HUES6 (cell line): ENCODE results near the gene HOMER1.
A peak's percentile ranks its signal among the peaks of the same experiment; 100 is the strongest.
"Not testable (repeated sequence)": the region's sequence is repeated elsewhere in the genome, so short reads cannot be mapped to it uniquely, and the experiment has no call there.

Source experiments
- H3K27ac ChIP-seq: 2 replicates; pipeline ENCODE4 v1.7.0; 2013; ENCODE audit warnings: low read depth, mild to moderate bottlenecking, low read length, inconsistent platforms
- H3K27me3 ChIP-seq: 2 replicates; pipeline ENCODE4 v1.6.1; 2013; ENCODE audit warnings: low read length; ENCODE audit not compliant: control insufficient read depth, insufficient read depth
- H3K36me3 ChIP-seq: 2 replicates; pipeline ENCODE4 v1.6.1; 2013; ENCODE audit warnings: low read length; ENCODE audit not compliant: control insufficient read depth, insufficient read depth
- H3K4me1 ChIP-seq: 2 replicates; pipeline ENCODE4 v1.6.1; 2013; ENCODE audit warnings: low read length; ENCODE audit not compliant: control insufficient read depth, insufficient read depth
- H3K4me3 ChIP-seq: 2 replicates; pipeline ENCODE4 v1.5.1; 2013; ENCODE audit warnings: low read depth, low read length
- H3K9ac ChIP-seq: one replicate; pipeline ENCODE4 v1.6.1; 2013; ENCODE audit warnings: mild to moderate bottlenecking, low read length
- H3K9me3 ChIP-seq: 2 replicates; pipeline ENCODE4 v1.6.1; 2013; ENCODE audit warnings: low read depth, low read length; ENCODE audit not compliant: control insufficient read depth, insufficient read depth

The HOMER1 gene

DNA sequence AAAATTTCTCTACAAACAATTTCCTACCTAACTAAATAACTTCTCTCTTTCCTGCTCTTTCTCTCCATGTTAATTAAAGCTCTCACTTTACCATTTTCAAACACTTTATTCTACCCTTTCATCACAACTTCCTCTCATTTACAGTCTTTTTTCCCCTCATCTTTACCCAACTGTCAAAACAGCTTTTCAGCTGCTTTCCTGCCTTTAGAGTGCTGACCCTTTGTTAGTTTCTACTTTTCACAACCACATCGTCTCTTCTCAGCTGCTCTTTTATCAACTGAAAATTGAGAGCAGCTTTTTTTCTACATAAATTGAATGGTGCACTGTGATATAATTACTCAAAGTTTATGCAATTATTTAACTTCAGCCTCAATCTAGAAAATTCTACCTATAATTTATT, 3.1 kb upstream of the HOMER1 start:
- Histone ChIP-seq H3K4me3 (no peak overlapping the region), H3K9ac (no peak overlapping the region), H3K4me1 (peaks cover 8% of the 10 kb centered on the region), H3K27ac (no peak overlapping the region), H3K27me3 (no peaks in the 10 kb centered on the region), H3K36me3 (no peaks in the 10 kb centered on the region), H3K9me3 (no peaks in the 10 kb centered on the region)

DNA sequence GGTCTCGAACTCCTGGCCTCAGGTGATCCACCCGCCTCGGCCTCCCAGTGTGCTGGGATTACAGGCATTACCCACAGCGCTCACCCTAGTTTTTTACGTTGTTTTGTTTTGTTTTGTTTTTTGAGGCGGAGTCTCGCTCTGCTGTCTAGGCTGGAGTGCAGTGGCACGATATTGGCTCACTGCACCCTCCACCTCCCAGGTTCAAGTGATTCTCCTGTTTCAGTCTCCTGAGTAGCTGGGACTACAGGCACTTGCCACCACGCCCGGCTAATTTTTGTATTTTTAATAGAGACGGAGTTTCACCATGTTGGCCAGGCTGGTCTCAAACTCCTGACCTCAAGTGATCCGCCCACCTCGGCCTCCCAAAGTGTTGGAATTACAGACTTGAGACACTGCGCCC, 2.4 kb upstream of the HOMER1 start:
- H3K9me3 ChIP-seq, H3K27ac ChIP-seq, H3K27me3 ChIP-seq, H3K9ac ChIP-seq, H3K36me3 ChIP-seq, H3K4me3 ChIP-seq: not testable (repeated sequence)
- H3K4me1 ChIP-seq = peaks cover 13% of the 10 kb centered on the region

DNA sequence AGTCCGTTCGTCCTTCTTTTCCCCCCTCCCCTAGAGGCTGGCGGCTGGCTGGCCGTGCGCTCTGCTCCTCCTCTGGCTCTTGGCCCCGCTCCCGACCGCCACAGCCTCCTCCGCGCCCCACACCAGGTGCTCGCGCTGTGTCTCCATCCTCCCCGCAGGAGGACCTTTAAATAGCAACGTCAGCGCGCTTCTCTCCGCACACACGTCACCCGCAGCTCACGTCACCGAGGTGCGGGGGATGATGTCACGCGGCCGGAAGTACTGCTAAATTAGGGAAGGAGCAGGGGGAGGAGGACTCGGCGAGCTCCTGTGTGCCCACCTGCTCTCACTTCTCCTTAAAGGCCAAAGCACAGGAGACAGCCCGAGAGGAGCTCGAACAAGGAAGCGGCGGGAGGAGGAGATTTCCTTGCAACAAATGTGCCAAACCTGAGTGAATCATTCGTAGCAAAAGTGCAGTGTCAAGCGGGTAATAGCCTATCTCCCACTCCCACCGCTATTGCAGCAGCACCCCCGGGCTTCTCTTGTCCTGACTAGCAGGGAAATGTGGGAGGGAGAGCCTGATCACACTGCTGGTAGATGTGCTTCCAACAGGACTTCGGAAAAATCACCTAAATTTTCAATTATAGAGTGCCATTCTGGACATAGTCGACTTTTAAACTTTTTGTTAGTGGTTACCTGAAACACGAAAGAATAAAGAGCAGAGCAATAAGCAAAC, 614 bp upstream of the HOMER1 start:
- H3K4me1 ChIP-seq = peaks cover 26% of the 10 kb centered on the region
- peak overlapping the region; percentile 89 for H3K27ac ChIP-seq

GRCh38 chr5:79513308-79513703, 628 bp downstream of the HOMER1 start:
- no peaks in the 10 kb centered on the region for H3K27me3 ChIP-seq
- H3K4me1 ChIP-seq = peaks cover 39% of the 10 kb centered on the region
- H3K27ac ChIP-seq = peak overlapping the region; percentile 89
- peak overlapping the region; percentile 91 for H3K9ac ChIP-seq
- no peaks in the 10 kb centered on the region for H3K9me3 ChIP-seq
- no peaks in the 10 kb centered on the region for H3K36me3 ChIP-seq
- peak overlapping the region; percentile 90 for H3K4me3 ChIP-seq

More for the DNA sequence above, 614 bp upstream of the HOMER1 start:
- peak overlapping the region; percentile 91 for H3K9ac ChIP-seq
- H3K36me3 ChIP-seq = no peaks in the 10 kb centered on the region
- no peaks in the 10 kb centered on the region for H3K27me3 ChIP-seq
- H3K4me3 ChIP-seq = peak overlapping the region; percentile 90
- H3K9me3 ChIP-seq = no peaks in the 10 kb centered on the region

DNA sequence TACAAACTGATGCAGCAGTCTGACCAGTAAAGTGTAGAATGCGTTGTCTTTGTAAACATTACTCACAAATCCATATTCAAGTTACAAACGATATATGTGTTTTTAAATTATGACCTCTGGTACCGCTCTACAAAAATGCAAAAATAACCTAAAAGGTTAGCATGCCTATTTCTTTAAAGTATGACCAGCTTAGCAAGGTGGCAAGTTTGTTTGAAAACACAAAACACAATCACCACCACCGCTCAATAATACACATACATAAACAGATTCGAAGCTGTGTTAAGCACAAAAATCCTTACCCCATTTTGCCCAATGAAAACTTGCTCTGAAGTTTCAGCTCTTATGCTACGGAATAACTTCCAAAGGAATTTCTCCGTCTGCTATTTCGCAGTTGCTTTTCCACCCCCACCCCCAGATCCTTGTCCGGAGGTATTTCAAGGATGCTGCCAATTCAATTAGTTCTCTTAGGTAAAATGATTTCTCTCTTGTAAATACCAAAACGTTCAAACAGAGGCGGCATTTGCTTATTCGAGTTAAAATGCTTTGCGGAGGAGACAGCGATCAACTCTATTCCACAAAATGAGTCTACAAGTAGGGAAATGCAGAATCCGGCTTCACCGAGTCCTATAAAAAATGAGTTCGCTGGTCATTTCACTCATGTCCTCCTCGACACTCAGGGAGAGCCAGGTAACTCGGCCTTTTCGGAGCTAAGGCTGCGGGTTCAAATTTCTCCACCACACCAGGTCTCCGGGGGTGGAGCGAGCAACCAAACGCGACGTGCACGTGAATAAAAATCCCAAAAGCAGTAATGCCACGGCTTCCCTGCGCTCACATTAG, 1.2 kb downstream of the HOMER1 start:
- Histone ChIP-seq H3K27me3 (no peaks in the 10 kb centered on the region), H3K9ac (peak overlapping the region; percentile 91), H3K4me3 (peak overlapping the region; percentile 90), H3K4me1 (peaks cover 41% of the 10 kb centered on the region), H3K9me3 (no peaks in the 10 kb centered on the region), H3K36me3 (no peaks in the 10 kb centered on the region), H3K27ac (peak overlapping the region; percentile 89; the same call in 1 of the 2 replicates)

GRCh38 chr5:79512049-79512448, 1.9 kb downstream of the HOMER1 start:
- Histone ChIP-seq H3K4me3 (peak overlapping the region; percentile 90), H3K27me3 (no peaks in the 10 kb centered on the region), H3K9ac (peak overlapping the region; percentile 91)

DNA sequence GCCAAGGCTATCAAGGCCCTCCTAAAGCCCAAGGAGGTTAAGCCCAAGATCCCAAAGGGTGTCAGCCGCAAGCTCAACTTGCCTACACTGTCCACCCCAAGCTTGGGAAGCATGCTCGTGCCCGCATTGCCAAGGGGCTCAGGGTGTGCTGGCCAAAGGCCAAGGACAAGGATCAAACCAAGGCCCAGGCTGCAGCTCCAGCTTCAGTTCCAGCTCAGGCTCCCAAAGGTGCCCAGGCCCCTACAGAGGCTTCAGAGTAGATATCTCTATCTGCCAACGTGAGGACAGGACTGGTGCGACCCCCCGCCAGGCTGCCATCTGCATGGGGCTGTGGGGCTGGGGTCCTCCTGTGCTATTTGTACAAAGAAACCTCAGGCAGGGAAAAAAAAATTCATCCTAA, 3.3 kb downstream of the HOMER1 start:
- peak overlapping the region; percentile 90 for H3K4me3 ChIP-seq
- no peaks in the 10 kb centered on the region for H3K9me3 ChIP-seq
- no peaks in the 10 kb centered on the region for H3K27me3 ChIP-seq
- H3K9ac ChIP-seq = no peak overlapping the region
- peaks cover 33% of the 10 kb centered on the region for H3K4me1 ChIP-seq
- no peaks in the 10 kb centered on the region for H3K36me3 ChIP-seq
- H3K27ac ChIP-seq = no peak overlapping the region

More at GRCh38 chr5:79512049-79512448, 1.9 kb downstream of the HOMER1 start:
- Histone ChIP-seq H3K27ac (no peak overlapping the region), H3K4me1 (peaks cover 38% of the 10 kb centered on the region), H3K9me3 (no peaks in the 10 kb centered on the region), H3K36me3 (no peaks in the 10 kb centered on the region)

DNA sequence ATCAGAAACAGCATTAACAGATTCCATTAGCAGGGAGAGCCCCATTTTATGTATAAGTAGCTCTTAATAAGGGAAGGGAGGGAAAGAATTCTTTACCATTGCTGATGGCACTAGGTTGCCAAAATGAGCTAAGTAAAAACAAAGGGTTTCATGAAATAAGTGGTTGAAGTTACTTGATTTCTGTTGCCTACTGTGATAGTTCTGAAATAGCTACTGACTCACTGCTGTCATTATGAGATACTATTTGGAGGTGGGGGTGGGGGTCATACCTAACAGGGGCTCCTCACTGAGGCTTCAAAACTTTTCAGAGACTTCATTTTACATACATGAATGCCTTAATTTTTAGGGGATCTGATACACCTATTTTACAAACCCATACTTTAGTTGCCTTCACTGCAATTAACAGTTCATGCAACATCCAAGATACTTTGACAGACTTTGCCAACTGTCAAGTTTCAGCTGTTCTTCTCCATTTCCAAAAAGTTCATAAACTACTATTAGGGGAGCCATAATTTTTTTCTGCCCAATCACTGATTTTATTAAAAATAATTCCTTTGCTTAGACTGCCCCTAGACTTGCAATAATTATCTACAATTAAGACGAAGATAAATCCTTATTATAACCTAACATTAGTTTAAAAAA, 4.6 kb downstream of the HOMER1 start:
- H3K36me3 ChIP-seq = no peaks in the 10 kb centered on the region
- no peak overlapping the region for H3K9ac ChIP-seq
- H3K27me3 ChIP-seq = no peaks in the 10 kb centered on the region
- H3K4me1 ChIP-seq = peaks cover 34% of the 10 kb centered on the region
- no peaks in the 10 kb centered on the region for H3K9me3 ChIP-seq
- peak overlapping the region; percentile 21 for H3K4me3 ChIP-seq
- H3K27ac ChIP-seq = no peak overlapping the region

- peaks cover 40% of the 10 kb centered on the region for H3K4me1 ChIP-seq
- H3K4me3 ChIP-seq = peak overlapping the region; percentile 21
- no peak overlapping the region for H3K9ac ChIP-seq
- no peak overlapping the region for H3K27ac ChIP-seq
- no peaks in the 10 kb centered on the region for H3K36me3 ChIP-seq
- H3K27me3 ChIP-seq = no peaks in the 10 kb centered on the region
- no peaks in the 10 kb centered on the region for H3K9me3 ChIP-seq
These were observed 5.1 kb downstream of the HOMER1 start for GRCh38 chr5:79508794-79509193.

DNA sequence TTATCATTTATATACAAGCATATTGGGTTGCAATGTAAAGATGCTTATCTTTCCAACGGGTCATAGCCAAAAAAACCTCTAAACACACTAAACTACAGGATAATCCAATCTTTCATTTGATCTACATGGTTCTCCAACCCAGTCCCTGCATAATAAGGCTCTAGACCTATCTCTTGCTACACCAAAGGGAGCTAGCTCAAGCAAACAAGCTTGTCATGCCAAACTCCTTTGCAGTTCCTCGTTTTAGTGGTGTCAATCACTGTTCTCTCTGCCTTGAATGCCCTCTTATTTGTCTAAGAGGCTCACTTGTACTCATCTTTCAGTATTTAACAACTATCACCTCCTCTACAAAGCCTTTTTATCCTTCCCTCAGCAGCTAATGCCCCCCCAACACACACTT, 5.6 kb downstream of the HOMER1 start:
- H3K9me3 ChIP-seq = no peaks in the 10 kb centered on the region
- no peak overlapping the region for H3K9ac ChIP-seq
- no peak overlapping the region for H3K27ac ChIP-seq
- H3K4me1 ChIP-seq = peaks cover 42% of the 10 kb centered on the region
- no peaks in the 10 kb centered on the region for H3K27me3 ChIP-seq
- H3K4me3 ChIP-seq = peak overlapping the region; percentile 21; the same call in 1 of the 2 replicates
- H3K36me3 ChIP-seq = no peaks in the 10 kb centered on the region
